Uterus (tissue), 2 donors: Measurements from ENCODE around the gene TOMT.

ENCODE experiments used
- CTCF ChIP-seq, 4 experiments: fragments of 200-600 bp in 2 of 4; fragments of 450-650 bp in 2 of 4; sonication (generic) in 2 of 4; IDR thresholded peaks; one replicate each; pipeline ENCODE4 v1.5.1; 2016 to 2019; ENCODE audit warnings: antibody characterized with exemption in 4 of 4, mild to moderate bottlenecking in 2 of 4, moderate library complexity in 1 of 4
- POLR2A ChIP-seq, 2 donors: fragments of 450-650 bp; IDR thresholded peaks; one replicate each; pipeline ENCODE4 v1.6.1; 2016; ENCODE audit warnings: antibody characterized with exemption in 2 of 2, mild to moderate bottlenecking in 1 of 2, moderate library complexity in 1 of 2

DNA sequence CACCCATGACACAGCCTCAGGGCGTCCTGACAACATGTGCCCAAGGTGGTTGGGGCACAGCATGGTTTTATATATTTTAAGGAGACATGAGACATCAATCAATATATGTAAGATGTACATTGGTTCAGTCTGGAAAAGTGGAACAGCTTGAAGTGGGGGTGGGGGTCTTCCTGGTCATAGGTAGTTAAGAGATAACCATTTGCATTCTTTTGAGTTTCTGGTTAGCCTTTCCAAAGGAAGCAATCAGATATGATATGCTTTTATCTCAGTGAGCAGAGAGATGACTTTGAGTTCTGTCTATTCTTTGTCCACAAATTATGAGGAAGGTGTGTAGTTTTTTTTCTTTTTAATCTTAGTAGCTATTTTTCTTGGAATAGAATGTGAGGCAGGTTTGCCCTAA, 16.9 kb downstream of the TOMT start:
- no peak for TF ChIP-seq POLR2A (IDR thresholded peaks at IDR 0.05)
- TF ChIP-seq CTCF (IDR thresholded peaks at IDR 0.05) = no peak
